ENCODE results near the gene LIME1.

The LIME1 gene

GRCh38 chr20:63694584-63695423 lies 41.7 kb upstream of the LIME1 start:
- peak overlapping the region; percentile 32; the same call in 1 of the 2 replicates for H3K27ac ChIP-seq
- TF ChIP-seq CTCF (IDR thresholded peaks at IDR 0.05) (no peak), ZFX (IDR thresholded peaks at IDR 0.05; ENCODE audit: borderline replicate concordance) (no peak)

GRCh38 chr20:63695424-63696305 lies 40.8 kb upstream of the LIME1 start:
- TF ChIP-seq CTCF (IDR thresholded peaks at IDR 0.05) (no peak), ZFX (IDR thresholded peaks at IDR 0.05; ENCODE audit: borderline replicate concordance) (no peak)
- peak overlapping the region; percentile 32 for H3K27ac ChIP-seq

GRCh38 chr20:63696306-63696627 lies 40.2 kb upstream of the LIME1 start:
- H3K27ac ChIP-seq = peak overlapping the region; percentile 32
- TF ChIP-seq CTCF (IDR thresholded peaks at IDR 0.05) (no peak), ZFX (IDR thresholded peaks at IDR 0.05; ENCODE audit: borderline replicate concordance) (no peak)

GRCh38 chr20:63696628-63697356 lies 39.7 kb upstream of the LIME1 start, which contains the start of gene TNFRSF6B:
Gene TNFRSF6B, plus strand, starts transcription at chr20:63696652. Its CDS starts 116 bp downstream, at chr20:63696768.
- peak within 1 kb of the TSS; percentile 32 for H3K27ac ChIP-seq

GRCh38 chr20:63697357-63697867 lies 39.1 kb upstream of the LIME1 start:
- H3K27ac ChIP-seq = peak overlapping the region; percentile 32; the same call in 1 of the 2 replicates
- TF ChIP-seq CTCF (IDR thresholded peaks at IDR 0.05) = no peak

More at GRCh38 chr20:63696628-63697356, 39.7 kb upstream of the LIME1 start, which contains the start of gene TNFRSF6B:
- TF ChIP-seq ZFX (IDR thresholded peaks at IDR 0.05; ENCODE audit: borderline replicate concordance) (no peak), CTCF (IDR thresholded peaks at IDR 0.05) (no peak)

GRCh38 chr20:63697868-63698545 lies 38.5 kb upstream of the LIME1 start:
- H3K27ac ChIP-seq = peak overlapping the region; percentile 20; the same call in 1 of the 2 replicates
- no peak for TF ChIP-seq ZFX (IDR thresholded peaks at IDR 0.05; ENCODE audit: borderline replicate concordance)
- no peak for TF ChIP-seq CTCF (IDR thresholded peaks at IDR 0.05)
